Measurements from ENCODE around the gene KLHL30. TPM values are rescaled to one million over a fixed set of nuclear protein-coding genes. Genes with fewer than 3 reads are reported as not detected.

KLHL30 gene
- total and polyA plus RNA-seq, 12 donors: 0.10 to 4.3 (median 0.16) TPM; not detected in 4

DNA sequence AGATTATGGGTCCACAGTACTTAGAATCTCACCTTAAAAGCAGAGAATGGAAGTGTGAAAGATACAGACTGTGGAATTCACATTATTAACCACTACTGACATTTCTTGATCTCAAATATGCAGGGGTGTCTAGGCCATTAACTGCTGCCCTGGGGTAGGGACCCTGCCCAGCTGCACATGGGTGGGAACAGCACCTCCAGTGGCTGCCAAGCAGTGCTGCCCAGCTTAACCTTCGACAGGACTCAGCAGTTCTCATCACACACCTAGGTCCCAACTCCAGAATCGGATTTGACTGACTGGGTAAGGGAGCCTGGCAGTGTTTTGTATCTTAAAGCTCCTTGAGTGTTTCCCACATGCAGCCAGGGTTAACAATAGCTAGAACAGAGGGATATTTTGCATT is 35.2 kb downstream of the KLHL30 start:
- H3K4me3 ChIP-seq: no peak overlapping the region
- TF ChIP-seq, protein P1, sequence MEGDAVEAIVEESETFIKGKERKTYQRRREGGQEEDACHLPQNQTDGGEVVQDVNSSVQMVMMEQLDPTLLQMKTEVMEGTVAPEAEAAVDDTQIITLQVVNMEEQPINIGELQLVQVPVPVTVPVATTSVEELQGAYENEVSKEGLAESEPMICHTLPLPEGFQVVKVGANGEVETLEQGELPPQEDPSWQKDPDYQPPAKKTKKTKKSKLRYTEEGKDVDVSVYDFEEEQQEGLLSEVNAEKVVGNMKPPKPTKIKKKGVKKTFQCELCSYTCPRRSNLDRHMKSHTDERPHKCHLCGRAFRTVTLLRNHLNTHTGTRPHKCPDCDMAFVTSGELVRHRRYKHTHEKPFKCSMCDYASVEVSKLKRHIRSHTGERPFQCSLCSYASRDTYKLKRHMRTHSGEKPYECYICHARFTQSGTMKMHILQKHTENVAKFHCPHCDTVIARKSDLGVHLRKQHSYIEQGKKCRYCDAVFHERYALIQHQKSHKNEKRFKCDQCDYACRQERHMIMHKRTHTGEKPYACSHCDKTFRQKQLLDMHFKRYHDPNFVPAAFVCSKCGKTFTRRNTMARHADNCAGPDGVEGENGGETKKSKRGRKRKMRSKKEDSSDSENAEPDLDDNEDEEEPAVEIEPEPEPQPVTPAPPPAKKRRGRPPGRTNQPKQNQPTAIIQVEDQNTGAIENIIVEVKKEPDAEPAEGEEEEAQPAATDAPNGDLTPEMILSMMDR (IDR thresholded peaks at IDR 0.05): no peak
- no peak for TF ChIP-seq POLR2A (IDR thresholded peaks at IDR 0.05)
- intact Hi-C loops (cut with DNase I): no loop called here
- no peaks in the 10 kb centered on the region for H3K9me3 ChIP-seq (replicated peaks in 1 of 3)
- H3K4me1 ChIP-seq (replicated peaks in 1 of 2): peaks cover 0 to 11% of the 10 kb centered on the region in 2 donors
- peaks cover 0 to 83% of the 10 kb centered on the region in 2 donors for H3K36me3 ChIP-seq (replicated peaks in 1 of 2)
- WGBS, 4 donors: 92 to 100% (median 94%) methylated on average over 2 of the region's 2 CpGs
- H3K27me3 ChIP-seq: no peaks in the 10 kb centered on the region
- no peak overlapping the region for H3K27ac ChIP-seq
- no peak for DNase-seq

DNA sequence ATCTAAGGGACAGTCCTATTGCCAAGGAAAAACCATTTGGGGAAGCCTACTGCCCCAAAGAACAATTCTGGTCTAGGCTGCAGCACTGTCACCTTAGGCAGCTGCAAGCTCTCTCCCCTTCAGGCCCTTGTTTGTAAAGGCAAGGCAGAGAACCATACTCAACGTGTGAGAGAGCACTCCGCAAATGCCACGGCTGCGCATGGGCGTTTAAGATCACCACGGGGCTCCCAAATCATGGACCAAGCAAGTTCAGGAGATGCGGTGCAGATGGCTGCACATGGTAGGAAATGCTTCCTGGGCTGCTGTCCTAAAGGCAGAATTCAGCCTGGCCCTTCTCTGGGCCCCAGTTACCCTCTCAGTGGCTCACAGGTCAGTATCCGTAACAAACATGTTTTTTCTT is 35.8 kb downstream of the KLHL30 start:
- Histone ChIP-seq H3K4me3 (no peak overlapping the region), H3K27me3 (no peaks in the 10 kb centered on the region), H3K4me1 (replicated peaks in 1 of 2) (peaks cover 0 to 11% of the 10 kb centered on the region in 2 donors), H3K9me3 (replicated peaks in 1 of 3) (no peaks in the 10 kb centered on the region), H3K27ac (no peak overlapping the region), H3K36me3 (replicated peaks in 1 of 2) (peaks cover 0 to 83% of the 10 kb centered on the region in 2 donors)
- TF ChIP-seq, protein P1 (IDR thresholded peaks at IDR 0.05): no peak
- TF ChIP-seq POLR2A (IDR thresholded peaks at IDR 0.05): no peak
- WGBS, 4 donors: 90 to 96% (median 96%) methylated on average over 8 of the region's 8 CpGs
- intact Hi-C loops (cut with DNase I): no loop called here
- no peak for DNase-seq

DNA sequence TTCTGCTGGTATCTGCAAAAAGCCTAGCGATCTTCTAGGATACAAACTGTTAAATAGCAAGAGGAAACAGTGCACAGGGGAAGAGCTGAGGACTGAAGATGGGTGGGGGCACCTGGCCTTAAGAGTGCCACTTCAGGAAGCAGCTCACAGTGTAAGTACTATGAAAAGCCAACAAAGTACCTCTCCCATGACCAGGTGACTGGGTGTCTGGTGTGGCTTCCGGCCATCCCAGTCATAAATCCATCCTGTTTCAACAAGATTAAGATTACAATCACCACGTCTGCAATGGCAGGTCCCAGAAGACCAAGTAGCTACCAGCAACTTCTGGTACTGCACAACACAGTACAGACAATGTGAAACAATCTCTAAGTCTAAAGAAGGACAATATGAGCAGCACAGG is 36.2 kb downstream of the KLHL30 start:
- WGBS, 4 donors: 79 to 87% (median 86%) methylated on average over 3 of the region's 3 CpGs
- H3K9me3 ChIP-seq (replicated peaks in 1 of 3): no peaks in the 10 kb centered on the region
- H3K27ac ChIP-seq: no peak overlapping the region
- no peaks in the 10 kb centered on the region for H3K27me3 ChIP-seq
- intact Hi-C loops (cut with DNase I): no loop called here
- DNase-seq: no peak
- peaks cover 0 to 8% of the 10 kb centered on the region in 2 donors for H3K4me1 ChIP-seq (replicated peaks in 1 of 2)
- no peak for TF ChIP-seq POLR2A (IDR thresholded peaks at IDR 0.05)
- TF ChIP-seq, protein P1 (IDR thresholded peaks at IDR 0.05): no peak
- H3K36me3 ChIP-seq (replicated peaks in 1 of 2): peaks cover 0 to 83% of the 10 kb centered on the region in 2 donors
- H3K4me3 ChIP-seq: no peak overlapping the region

DNA sequence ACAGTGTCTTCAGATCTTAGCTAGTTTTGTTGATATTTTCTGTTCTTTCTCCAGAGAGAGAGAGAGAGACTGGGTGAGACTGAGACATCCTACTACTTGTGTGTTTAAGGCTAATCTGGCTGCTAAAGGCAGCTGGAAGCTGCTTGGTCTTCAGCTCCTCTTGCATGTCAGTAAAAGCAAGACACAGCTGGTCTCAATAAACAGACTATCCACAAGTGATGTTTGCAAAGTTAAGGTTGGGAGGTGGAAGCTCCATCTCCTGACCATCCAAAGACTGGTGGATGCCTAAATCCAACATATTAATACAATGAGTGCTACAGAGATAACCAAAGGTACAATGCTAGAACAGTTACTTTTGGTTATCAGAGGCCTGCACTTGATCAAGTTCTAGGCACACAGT is 38.1 kb downstream of the KLHL30 start:
- Histone ChIP-seq H3K27ac (no peak overlapping the region), H3K4me1 (replicated peaks in 1 of 2) (no peaks in the 10 kb centered on the region), H3K27me3 (no peaks in the 10 kb centered on the region), H3K9me3 (replicated peaks in 1 of 3) (no peaks in the 10 kb centered on the region), H3K36me3 (replicated peaks in 1 of 2) (peaks cover 0 to 88% of the 10 kb centered on the region in 2 donors), H3K4me3 (no peak overlapping the region)
- TF ChIP-seq, protein P1 (IDR thresholded peaks at IDR 0.05): no peak
- no peak for TF ChIP-seq POLR2A (IDR thresholded peaks at IDR 0.05)
- peak in 1 of 7 donors; percentile 3 for DNase-seq
- intact Hi-C loops (cut with DNase I): no loop called here

Data from adrenal gland (tissue), 12 donors.